Stomach (tissue), 9 donors: ENCODE results near the gene RASD2. TPM values are rescaled to one million over a fixed set of nuclear protein-coding genes. Genes with fewer than 3 reads are reported as not detected.

Source experiments
- DNase-seq, 2 donors: peaks; one replicate each; pipeline versions ENCODE4 v3.0.0 to v3.0.0-alpha.2; 2013 to 2019
- H3K27ac ChIP-seq, 5 donors: fragments of 200-600 bp in 4 of 5; sonication (generic) in 4 of 5; one replicate each; pipeline ENCODE4 v1.5.1; 2013 to 2019; ENCODE audit warnings: mild to moderate bottlenecking in 1 of 5, moderate library complexity in 1 of 5
- H3K27me3 ChIP-seq, 3 donors: fragments of 200-600 bp; sonication (generic); one replicate each; pipeline ENCODE4 v1.5.1; 2017 to 2019; ENCODE audit warnings: mixed run types in 1 of 3
- H3K36me3 ChIP-seq, 4 donors: fragments of 200-600 bp; sonication (generic); 1 replicate in 3 of 4; 2 replicates in 1 of 4; pipeline ENCODE4 v1.5.1; 2016 to 2019
- H3K4me1 ChIP-seq, 4 donors: fragments of 200-600 bp; sonication (generic); one replicate each; pipeline ENCODE4 v1.5.1; 2016 to 2019
- H3K4me3 ChIP-seq, 4 donors: fragments of 200-600 bp; sonication (generic) in 3 of 4; one replicate each; pipeline ENCODE4 v1.5.1; 2016 to 2019; ENCODE audit warnings: mild to moderate bottlenecking in 1 of 4
- H3K9me3 ChIP-seq, 4 donors: fragments of 200-600 bp; sonication (generic); one replicate each; pipeline ENCODE4 v1.5.1; 2016 to 2019
- EP300 ChIP-seq: sonication (generic); formaldehyde crosslinking; IDR thresholded peaks from one replicate; pipeline ENCODE4 v1.6.1; 2017; ENCODE audit warnings: antibody characterized with exemption
- POLR2A ChIP-seq, 4 donors: fragments of 450-650 bp; IDR thresholded peaks; one replicate each; pipeline ENCODE4 v1.6.1; 2016; ENCODE audit warnings: antibody characterized with exemption in 4 of 4, control low read depth in 2 of 4, mild to moderate bottlenecking in 1 of 4, moderate library complexity in 1 of 4
- POLR2AphosphoS5 ChIP-seq, 3 donors: sonication (generic); formaldehyde crosslinking; IDR thresholded peaks; one replicate each; pipeline ENCODE4 v1.6.1; 2016; ENCODE audit warnings: antibody characterized with exemption in 3 of 3
- WGBS, 5 donors: extraction: QIAGEN DNeasy Blood & Tissue Kit in 3 of 5; methylation state at CpG; one replicate each; pipeline versions ENCODE4 v1.1.5 to v1.1.7; 2013 to 2018; 5-methylcytosine and 5-hydroxymethylcytosine counted together
- intact Hi-C: fragments of 100-400 bp; cut with DNase I; formaldehyde crosslinking; loops from one replicate; pipeline ENCODE4 v1.15.1; 2023; ENCODE audit warnings: low total_unique reads
- polyA plus RNA-seq, 3 donors: library from polyadenylated mRNA; stranded (reverse); fragments of 200-250 nt; gene quantifications; one replicate each; pipeline ENCODE4 v1.2.3, GENCODE V29; 2013
- total RNA-seq, 5 donors: library from RNA; depleted of rRNA; stranded (reverse); fragments of >200 nt; gene quantifications; one replicate each; pipeline versions ENCODE4 v1.1.0 to v1.2.3, GENCODE V29; 2014 to 2016
- TF ChIP-seq, protein P1 (sequence below), 7 experiments: fragments of 450-650 bp in 4 of 7; fragments of 200-600 bp in 3 of 7; sonication (generic) in 3 of 7; IDR thresholded peaks; one replicate each; pipeline ENCODE4 v1.5.1; 2016 to 2019; ENCODE audit warnings: antibody characterized with exemption in 7 of 7, control low read depth in 2 of 7, mild to moderate bottlenecking in 1 of 7
- donor health status: healthy with polysubstance abuse.
- donor health status: Bipolar disorder and iron deficiency.
- donor health status: healthy.

The RASD2 gene
- total and polyA plus RNA-seq, 8 donors = 0.43 to 3.6 (median 0.72) TPM

DNA sequence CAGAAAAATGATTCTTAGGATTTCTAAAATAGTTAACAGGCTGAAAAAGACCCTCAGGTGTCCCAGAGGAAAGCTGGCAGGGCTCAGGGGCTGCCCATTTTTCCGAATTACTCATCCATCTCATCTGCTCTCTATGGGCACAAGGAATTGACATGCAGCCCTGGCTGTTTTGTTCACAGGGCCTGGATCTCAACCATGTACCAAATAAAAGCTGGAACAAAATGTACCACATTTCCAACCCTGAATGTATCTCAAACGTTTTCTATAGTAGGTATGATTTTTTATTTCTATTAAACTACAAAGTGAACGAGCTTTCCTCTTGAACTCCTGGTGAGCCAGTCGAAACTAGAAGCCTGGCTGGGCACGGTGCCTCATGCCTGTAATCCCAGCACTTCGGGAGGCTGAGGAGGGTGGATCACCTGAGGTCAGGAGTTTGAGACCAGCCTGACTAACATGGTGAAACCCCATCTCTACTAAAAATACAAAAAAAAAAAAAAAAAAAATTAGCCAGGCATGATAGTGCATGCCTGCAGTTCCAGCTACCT lies 43.8 kb upstream of the RASD2 start:
- intact Hi-C loops = no loop called here
- 51 to 74% (median 69%) methylated on average over 6 of the region's 6 CpGs for WGBS, 5 donors
- Histone ChIP-seq H3K27me3 (peaks cover 0 to 3% (median 0%) of the 10 kb centered on the region in 3 donors), H3K36me3 (no peaks in the 10 kb centered on the region), H3K4me1 (peaks cover 0 to 13% (median 7%) of the 10 kb centered on the region in 4 donors), H3K27ac (no peak overlapping the region), H3K9me3 (no peaks in the 10 kb centered on the region), H3K4me3 (no peak overlapping the region)
- DNase-seq = no peak
- TF ChIP-seq, protein P1, sequence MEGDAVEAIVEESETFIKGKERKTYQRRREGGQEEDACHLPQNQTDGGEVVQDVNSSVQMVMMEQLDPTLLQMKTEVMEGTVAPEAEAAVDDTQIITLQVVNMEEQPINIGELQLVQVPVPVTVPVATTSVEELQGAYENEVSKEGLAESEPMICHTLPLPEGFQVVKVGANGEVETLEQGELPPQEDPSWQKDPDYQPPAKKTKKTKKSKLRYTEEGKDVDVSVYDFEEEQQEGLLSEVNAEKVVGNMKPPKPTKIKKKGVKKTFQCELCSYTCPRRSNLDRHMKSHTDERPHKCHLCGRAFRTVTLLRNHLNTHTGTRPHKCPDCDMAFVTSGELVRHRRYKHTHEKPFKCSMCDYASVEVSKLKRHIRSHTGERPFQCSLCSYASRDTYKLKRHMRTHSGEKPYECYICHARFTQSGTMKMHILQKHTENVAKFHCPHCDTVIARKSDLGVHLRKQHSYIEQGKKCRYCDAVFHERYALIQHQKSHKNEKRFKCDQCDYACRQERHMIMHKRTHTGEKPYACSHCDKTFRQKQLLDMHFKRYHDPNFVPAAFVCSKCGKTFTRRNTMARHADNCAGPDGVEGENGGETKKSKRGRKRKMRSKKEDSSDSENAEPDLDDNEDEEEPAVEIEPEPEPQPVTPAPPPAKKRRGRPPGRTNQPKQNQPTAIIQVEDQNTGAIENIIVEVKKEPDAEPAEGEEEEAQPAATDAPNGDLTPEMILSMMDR (IDR thresholded peaks at IDR 0.05) = no peak
- TF ChIP-seq EP300 (no peak), POLR2A (IDR thresholded peaks at IDR 0.05) (no peak), POLR2AphosphoS5 (IDR thresholded peaks at IDR 0.05) (no peak)

DNA sequence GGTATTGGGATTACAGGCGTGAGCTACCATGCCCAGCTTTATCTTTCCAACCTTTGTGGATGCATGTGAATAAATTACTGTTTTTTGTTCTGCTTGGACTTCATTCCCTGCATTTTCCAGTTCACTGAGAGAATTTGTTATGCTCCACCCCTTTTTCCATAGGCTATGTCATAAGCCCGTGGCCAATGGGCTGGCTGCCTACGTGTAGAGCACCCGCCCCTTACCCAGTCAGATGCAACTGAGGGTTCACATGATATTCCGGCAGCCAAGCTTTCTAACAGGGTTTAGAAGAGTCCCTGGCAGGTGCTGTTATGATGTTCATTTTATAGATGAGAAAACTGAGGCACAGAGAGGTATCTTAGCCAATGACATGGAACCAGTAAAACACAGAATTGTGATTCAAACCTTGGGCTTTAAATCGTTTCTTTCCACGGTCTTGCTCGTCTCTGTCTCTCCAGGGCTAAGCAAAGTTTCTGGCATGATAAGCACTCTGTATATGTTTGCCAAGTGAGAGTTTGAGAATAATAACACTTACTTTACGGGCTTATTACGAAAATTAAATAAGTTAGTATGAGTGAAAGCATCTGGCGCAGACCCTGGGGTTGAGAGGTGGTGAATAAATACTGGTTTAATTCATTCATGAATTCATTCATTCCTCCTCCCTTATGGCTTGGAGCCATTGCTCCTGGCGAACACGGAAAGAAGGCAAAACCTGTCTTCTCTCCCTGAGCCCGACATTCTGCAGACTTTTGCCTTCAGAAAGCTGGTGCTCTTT lies 42.4 kb upstream of the RASD2 start:
- Histone ChIP-seq H3K36me3 (no peaks in the 10 kb centered on the region), H3K4me1 (peaks cover 0 to 13% (median 7%) of the 10 kb centered on the region in 4 donors), H3K9me3 (no peaks in the 10 kb centered on the region), H3K27me3 (peaks cover 0 to 4% (median 0%) of the 10 kb centered on the region in 3 donors), H3K27ac (no peak overlapping the region), H3K4me3 (no peak overlapping the region)
- DNase-seq = peak in 1 of 2 donors; percentile 65
- TF ChIP-seq, protein P1 (IDR thresholded peaks at IDR 0.05) = no peak
- TF ChIP-seq POLR2AphosphoS5 (IDR thresholded peaks at IDR 0.05) (no peak), EP300 (no peak), POLR2A (IDR thresholded peaks at IDR 0.05) (no peak)
- WGBS, 5 donors = 38 to 58% (median 41%) methylated on average over 14 of the region's 14 CpGs
- intact Hi-C loops = no loop called here

DNA sequence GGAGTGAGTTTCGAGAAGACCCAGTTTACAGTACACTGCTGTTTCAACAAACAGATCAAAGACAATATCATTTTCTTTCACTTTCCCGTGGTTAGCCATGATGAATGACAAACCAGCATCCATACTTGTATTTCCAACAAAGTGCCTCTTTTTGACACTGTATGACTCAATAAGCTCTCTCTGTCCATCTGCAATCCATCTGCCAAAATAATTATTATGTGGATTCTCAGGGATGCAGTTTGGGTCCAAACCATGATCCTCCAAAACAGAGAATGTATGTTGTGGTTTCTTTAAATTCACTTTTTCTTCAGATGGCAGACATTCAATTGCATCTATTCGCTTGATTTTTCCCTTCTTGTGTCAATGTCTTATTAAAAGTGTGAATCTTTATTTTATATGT lies 37.8 kb upstream of the RASD2 start:
- TF ChIP-seq, protein P1 (IDR thresholded peaks at IDR 0.05) = no peak
- TF ChIP-seq POLR2AphosphoS5 (IDR thresholded peaks at IDR 0.05) (no peak), EP300 (no peak), POLR2A (IDR thresholded peaks at IDR 0.05) (no peak)

DNA sequence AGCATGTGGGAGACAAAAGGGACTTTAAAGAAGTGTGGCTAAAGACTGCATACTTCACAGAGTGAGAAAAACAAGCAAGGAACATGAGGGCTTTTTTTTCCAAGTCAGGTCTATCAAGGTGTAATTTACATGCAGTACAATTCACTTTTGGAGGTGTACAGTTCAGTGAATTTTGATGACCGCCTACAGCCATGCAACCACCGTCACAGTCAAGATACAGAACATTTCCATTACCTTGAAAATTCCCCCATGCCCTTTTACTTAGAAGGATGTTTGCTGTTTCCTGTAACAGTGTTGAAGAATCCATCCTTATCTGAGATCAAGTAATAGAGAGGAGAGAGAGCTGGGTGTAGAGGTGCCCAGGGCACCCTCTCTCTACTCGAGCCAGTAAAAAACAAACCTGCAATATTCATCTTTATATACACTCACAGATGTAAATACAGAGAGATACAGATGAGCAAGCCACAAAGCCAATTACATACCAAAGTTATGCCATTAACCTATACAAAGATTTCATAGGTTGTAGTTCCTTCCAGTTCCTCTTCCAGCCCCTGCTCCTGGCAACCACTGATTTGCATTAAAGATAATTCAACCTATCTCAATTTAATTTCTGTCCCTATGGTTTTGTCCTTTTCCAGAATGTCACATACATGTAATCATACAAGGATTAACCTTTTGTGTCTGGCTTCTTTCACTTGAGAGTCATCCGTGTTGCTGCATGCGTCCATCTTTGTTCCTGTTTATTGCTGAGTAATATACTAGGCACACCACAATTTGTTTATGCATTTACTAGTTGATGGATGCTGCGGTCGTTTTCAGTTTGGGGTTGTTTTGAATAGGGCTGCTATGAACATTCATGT lies 35.0 kb upstream of the RASD2 start:
- intact Hi-C loops = no loop called here
- Histone ChIP-seq H3K9me3 (no peaks in the 10 kb centered on the region), H3K27me3 (peaks cover 0 to 12% (median 0%) of the 10 kb centered on the region in 3 donors), H3K36me3 (no peaks in the 10 kb centered on the region), H3K27ac (no peak overlapping the region), H3K4me1 (peaks cover 0 to 10% (median 3%) of the 10 kb centered on the region in 4 donors), H3K4me3 (no peak overlapping the region)
- 46 to 54% (median 53%) methylated on average over 7 of the region's 7 CpGs for WGBS, 5 donors
- TF ChIP-seq POLR2A (IDR thresholded peaks at IDR 0.05) = no peak
- no peak for TF ChIP-seq POLR2AphosphoS5 (IDR thresholded peaks at IDR 0.05)
- TF ChIP-seq, protein P1 (IDR thresholded peaks at IDR 0.05) = no peak
- no peak for TF ChIP-seq EP300
- no peak for DNase-seq

More for the DNA sequence above, 37.8 kb upstream of the RASD2 start:
- Histone ChIP-seq H3K36me3 (no peaks in the 10 kb centered on the region), H3K27ac (no peak overlapping the region), H3K9me3 (no peaks in the 10 kb centered on the region), H3K4me3 (no peak overlapping the region), H3K27me3 (peaks cover 0 to 12% (median 0%) of the 10 kb centered on the region in 3 donors), H3K4me1 (peaks cover 0 to 22% (median 11%) of the 10 kb centered on the region in 4 donors)
- DNase-seq = no peak
- intact Hi-C loops = no loop called here
- WGBS, 5 donors = 65 to 73% (median 71%) methylated on average over 3 of the region's 3 CpGs
